Pons (tissue), 1 donor: Measurements from ENCODE around the gene ATAD3A.
"Not testable (repeated sequence)": the region's sequence is repeated elsewhere in the genome, so short reads cannot be mapped to it uniquely, and the experiment has no call there.

ENCODE experiments used
- DNase-seq: peaks from one replicate; pipeline ENCODE4 v3.0.0-alpha.2; 2016; ENCODE audit warnings: low spot score

The ATAD3A gene

GRCh38 chr1:1523651-1524050, 11.7 kb downstream of the ATAD3A start:
- not testable (repeated sequence) for DNase-seq

GRCh38 chr1:1524750-1525383, 12.9 kb downstream of the ATAD3A start:
- DNase-seq = not testable (repeated sequence)

GRCh38 chr1:1526476-1526875, 14.5 kb downstream of the ATAD3A start:
- not testable (repeated sequence) for DNase-seq

GRCh38 chr1:1527092-1527816, 15.3 kb downstream of the ATAD3A start:
- no peak for DNase-seq

GRCh38 chr1:1528301-1529267, 16.6 kb downstream of the ATAD3A start:
- no peak for DNase-seq

- no peak for DNase-seq
These were observed 17.4 kb downstream of the ATAD3A start for GRCh38 chr1:1529321-1529720.

- DNase-seq = no peak
These were observed 18.0 kb downstream of the ATAD3A start for GRCh38 chr1:1529936-1530335.

GRCh38 chr1:1531947-1532346, 20.0 kb downstream of the ATAD3A start:
- no peak for DNase-seq

- DNase-seq = not testable (repeated sequence)
These were observed 21.4 kb downstream of the ATAD3A start for GRCh38 chr1:1533176-1533893.

GRCh38 chr1:1533894-1534291, 21.9 kb downstream of the ATAD3A start:
- not testable (repeated sequence) for DNase-seq

- no peak for DNase-seq
These were observed 22.6 kb downstream of the ATAD3A start for GRCh38 chr1:1534401-1535154.

- DNase-seq = no peak
These were observed 23.4 kb downstream of the ATAD3A start for GRCh38 chr1:1535201-1536018.

GRCh38 chr1:1536019-1536937, 24.3 kb downstream of the ATAD3A start:
- no peak for DNase-seq

- DNase-seq = no peak
These were observed 25.1 kb downstream of the ATAD3A start for GRCh38 chr1:1536938-1537546.

GRCh38 chr1:1537626-1538250, 25.8 kb downstream of the ATAD3A start:
- DNase-seq = no peak

- no peak for DNase-seq
These were observed 26.4 kb downstream of the ATAD3A start for GRCh38 chr1:1538334-1538733.

- DNase-seq = no peak
These were observed 27.0 kb downstream of the ATAD3A start for GRCh38 chr1:1538989-1539309.
